Ovary (tissue), 3 donors: ENCODE measurements around the gene SHC3.

Experiments used
- POLR2A ChIP-seq: fragments of 450-650 bp; IDR thresholded peaks from one replicate; pipeline ENCODE4 v1.6.1; 2017; ENCODE audit warnings: antibody characterized with exemption, mild to moderate bottlenecking, moderate library complexity
- TF ChIP-seq, protein P1 (sequence below), 3 donors: fragments of 450-650 bp in 2 of 3; fragments of 200-600 bp in 1 of 3; IDR thresholded peaks; one replicate each; pipeline versions ENCODE4 v1.5.1 to v1.8.0; 2016 to 2022; ENCODE audit warnings: antibody characterized with exemption in 3 of 3, mild to moderate bottlenecking in 1 of 3
- donor health status: DM: no; HTN: no; CAD: no.

DNA sequence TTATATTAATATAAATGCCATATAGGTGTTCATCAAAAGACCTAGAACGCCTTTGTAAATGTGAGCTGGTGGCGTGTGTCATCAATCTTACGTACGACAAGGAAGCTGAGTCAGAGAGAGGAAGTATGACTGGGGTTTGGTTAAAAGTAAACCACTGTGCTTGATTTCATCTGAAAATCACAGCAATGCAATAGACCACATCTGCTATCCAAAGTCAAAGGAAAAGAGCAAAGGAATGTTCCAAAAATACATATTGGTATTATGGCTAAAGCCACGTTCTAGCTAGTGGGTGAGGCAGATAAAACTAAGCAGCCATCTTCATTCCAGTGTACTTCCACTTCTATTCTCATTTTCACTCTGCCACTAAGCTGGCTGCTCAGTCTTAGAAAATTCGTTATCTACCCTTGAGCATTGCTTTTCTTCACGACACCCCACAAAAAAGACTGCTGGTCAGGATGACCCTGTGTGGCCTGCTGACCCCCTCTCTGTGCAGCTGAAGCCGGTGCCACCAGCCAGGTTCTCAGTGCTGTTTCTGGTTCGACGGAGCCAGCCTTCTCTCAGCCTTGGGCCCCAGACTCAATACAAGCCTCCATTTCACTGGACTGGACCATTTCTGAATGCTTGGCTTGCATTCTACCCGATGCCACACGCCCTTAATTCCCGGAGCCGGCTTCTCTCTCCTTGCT lies 23.8 kb downstream of the SHC3 start:
- TF ChIP-seq, protein P1, sequence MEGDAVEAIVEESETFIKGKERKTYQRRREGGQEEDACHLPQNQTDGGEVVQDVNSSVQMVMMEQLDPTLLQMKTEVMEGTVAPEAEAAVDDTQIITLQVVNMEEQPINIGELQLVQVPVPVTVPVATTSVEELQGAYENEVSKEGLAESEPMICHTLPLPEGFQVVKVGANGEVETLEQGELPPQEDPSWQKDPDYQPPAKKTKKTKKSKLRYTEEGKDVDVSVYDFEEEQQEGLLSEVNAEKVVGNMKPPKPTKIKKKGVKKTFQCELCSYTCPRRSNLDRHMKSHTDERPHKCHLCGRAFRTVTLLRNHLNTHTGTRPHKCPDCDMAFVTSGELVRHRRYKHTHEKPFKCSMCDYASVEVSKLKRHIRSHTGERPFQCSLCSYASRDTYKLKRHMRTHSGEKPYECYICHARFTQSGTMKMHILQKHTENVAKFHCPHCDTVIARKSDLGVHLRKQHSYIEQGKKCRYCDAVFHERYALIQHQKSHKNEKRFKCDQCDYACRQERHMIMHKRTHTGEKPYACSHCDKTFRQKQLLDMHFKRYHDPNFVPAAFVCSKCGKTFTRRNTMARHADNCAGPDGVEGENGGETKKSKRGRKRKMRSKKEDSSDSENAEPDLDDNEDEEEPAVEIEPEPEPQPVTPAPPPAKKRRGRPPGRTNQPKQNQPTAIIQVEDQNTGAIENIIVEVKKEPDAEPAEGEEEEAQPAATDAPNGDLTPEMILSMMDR (IDR thresholded peaks at IDR 0.05) = no peak
- TF ChIP-seq POLR2A = no peak
